Measurements from ENCODE around the gene DCTD.

DCTD gene

DNA sequence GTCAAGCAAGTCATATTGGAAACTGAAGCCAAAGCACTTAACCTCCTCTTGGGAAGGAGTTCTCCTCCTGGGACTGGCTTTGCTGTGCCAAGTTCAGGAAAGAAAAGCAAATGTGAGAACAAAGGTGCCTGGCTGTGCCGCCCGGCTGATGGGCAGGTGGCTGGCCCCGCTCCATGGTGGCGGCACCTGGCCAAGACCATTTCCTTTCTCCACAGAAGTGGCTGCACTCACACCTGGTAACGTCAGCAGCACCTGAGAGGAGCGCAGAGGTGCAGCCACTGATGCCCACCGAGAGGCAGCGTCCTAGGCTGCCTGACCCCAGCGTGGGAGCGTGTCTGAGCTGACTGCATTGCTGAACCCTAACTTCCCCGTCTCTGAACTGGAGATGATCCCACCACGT is 54.3 kb downstream of the DCTD start:
- H3F3A ChIP-seq (ENCODE audit: low read depth): no peaks in the 10 kb centered on the region
- TF ChIP-seq, protein P1, sequence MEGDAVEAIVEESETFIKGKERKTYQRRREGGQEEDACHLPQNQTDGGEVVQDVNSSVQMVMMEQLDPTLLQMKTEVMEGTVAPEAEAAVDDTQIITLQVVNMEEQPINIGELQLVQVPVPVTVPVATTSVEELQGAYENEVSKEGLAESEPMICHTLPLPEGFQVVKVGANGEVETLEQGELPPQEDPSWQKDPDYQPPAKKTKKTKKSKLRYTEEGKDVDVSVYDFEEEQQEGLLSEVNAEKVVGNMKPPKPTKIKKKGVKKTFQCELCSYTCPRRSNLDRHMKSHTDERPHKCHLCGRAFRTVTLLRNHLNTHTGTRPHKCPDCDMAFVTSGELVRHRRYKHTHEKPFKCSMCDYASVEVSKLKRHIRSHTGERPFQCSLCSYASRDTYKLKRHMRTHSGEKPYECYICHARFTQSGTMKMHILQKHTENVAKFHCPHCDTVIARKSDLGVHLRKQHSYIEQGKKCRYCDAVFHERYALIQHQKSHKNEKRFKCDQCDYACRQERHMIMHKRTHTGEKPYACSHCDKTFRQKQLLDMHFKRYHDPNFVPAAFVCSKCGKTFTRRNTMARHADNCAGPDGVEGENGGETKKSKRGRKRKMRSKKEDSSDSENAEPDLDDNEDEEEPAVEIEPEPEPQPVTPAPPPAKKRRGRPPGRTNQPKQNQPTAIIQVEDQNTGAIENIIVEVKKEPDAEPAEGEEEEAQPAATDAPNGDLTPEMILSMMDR (conservative IDR thresholded peaks at IDR 0.05; ENCODE audit: low read length): no peak
- no peak for TF ChIP-seq EZH2phosphoT487 (IDR thresholded peaks at IDR 0.05; ENCODE audit: borderline replicate concordance)
- no peak overlapping the region for H3K9ac ChIP-seq (ENCODE audit: low read depth, low read length, poor library complexity, severe bottlenecking)
- H3K9me3 ChIP-seq (ENCODE audit: insufficient read depth, low read depth, low read length): no peaks in the 10 kb centered on the region
- no peaks in the 10 kb centered on the region for H3K27me3 ChIP-seq (ENCODE audit: insufficient read depth, low read length, poor library complexity, severe bottlenecking)
- no peaks in the 10 kb centered on the region for H3K4me1 ChIP-seq (ENCODE audit: insufficient read depth, low read length, poor library complexity, severe bottlenecking)
- no peaks in the 10 kb centered on the region for H3K36me3 ChIP-seq (ENCODE audit: insufficient read depth, low read length)
- H3K4me3 ChIP-seq (ENCODE audit: low read length, poor library complexity, severe bottlenecking): no peak overlapping the region
- H3K4me2 ChIP-seq (ENCODE audit: low read depth, low read length, poor library complexity, severe bottlenecking): no peak overlapping the region
- no peak overlapping the region for H2AFZ ChIP-seq (ENCODE audit: low read length)
- H3K79me2 ChIP-seq (ENCODE audit: insufficient read depth, low read length): no peaks in the 10 kb centered on the region
- no peaks in the 10 kb centered on the region for H4K20me1 ChIP-seq (ENCODE audit: insufficient read depth, low read length, poor library complexity, severe bottlenecking)
- H3K9me2 ChIP-seq (replicated peaks; ENCODE audit: low read depth, low read length): no peaks in the 10 kb centered on the region

DNA sequence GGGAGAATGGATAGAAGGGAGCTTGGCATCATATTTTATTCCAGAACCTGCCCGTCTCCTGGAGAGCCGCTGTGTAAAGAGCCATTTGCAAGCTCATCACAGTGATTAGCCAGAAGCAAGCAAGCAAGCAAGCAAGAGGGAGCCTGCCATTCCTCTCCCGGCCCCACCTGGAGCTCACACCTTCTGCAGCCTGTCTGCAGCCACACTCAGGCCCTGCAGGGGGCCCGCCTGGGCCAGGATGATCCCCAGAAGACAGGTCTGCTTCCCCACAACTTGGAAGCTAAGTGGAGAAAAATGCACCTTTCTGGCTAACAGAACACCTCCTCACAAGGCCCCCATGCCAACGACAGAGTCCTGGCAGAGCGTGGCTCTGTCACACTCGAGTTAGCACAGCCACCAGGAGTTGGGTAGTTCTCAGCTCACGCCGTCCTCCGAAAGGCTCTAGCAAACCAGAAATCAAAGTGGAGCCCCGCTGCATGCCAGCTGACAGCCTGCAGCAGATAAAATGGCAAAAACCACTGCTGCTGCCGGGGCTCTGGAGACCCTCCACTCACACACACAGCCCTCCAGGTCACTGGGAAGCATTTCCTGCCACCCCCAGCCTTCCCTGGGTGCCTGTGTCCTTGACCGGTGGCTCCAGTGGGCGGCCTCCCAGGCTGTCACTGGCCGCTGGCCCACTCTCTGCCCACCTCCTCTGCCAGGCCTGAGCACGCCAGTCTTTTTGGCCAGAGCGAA is 54.9 kb downstream of the DCTD start:
- no peaks in the 10 kb centered on the region for H4K20me1 ChIP-seq (ENCODE audit: insufficient read depth, low read length, poor library complexity, severe bottlenecking)
- no peaks in the 10 kb centered on the region for H3F3A ChIP-seq (ENCODE audit: low read depth)
- no peaks in the 10 kb centered on the region for H3K79me2 ChIP-seq (ENCODE audit: insufficient read depth, low read length)
- no peak overlapping the region for H3K4me2 ChIP-seq (ENCODE audit: low read depth, low read length, poor library complexity, severe bottlenecking)
- no peak overlapping the region for H2AFZ ChIP-seq (ENCODE audit: low read length)
- no peak overlapping the region for H3K4me3 ChIP-seq (ENCODE audit: low read length, poor library complexity, severe bottlenecking)
- no peaks in the 10 kb centered on the region for H3K4me1 ChIP-seq (ENCODE audit: insufficient read depth, low read length, poor library complexity, severe bottlenecking)
- no peaks in the 10 kb centered on the region for H3K27me3 ChIP-seq (ENCODE audit: insufficient read depth, low read length, poor library complexity, severe bottlenecking)
- no peak overlapping the region for H3K9ac ChIP-seq (ENCODE audit: low read depth, low read length, poor library complexity, severe bottlenecking)
- H3K36me3 ChIP-seq (ENCODE audit: insufficient read depth, low read length): no peaks in the 10 kb centered on the region
- H3K9me3 ChIP-seq (ENCODE audit: insufficient read depth, low read depth, low read length): no peaks in the 10 kb centered on the region
- no peak for TF ChIP-seq EZH2phosphoT487 (IDR thresholded peaks at IDR 0.05; ENCODE audit: borderline replicate concordance)
- TF ChIP-seq, protein P1 (conservative IDR thresholded peaks at IDR 0.05; ENCODE audit: low read length): no peak
- no peaks in the 10 kb centered on the region for H3K9me2 ChIP-seq (replicated peaks; ENCODE audit: low read depth, low read length)

DNA sequence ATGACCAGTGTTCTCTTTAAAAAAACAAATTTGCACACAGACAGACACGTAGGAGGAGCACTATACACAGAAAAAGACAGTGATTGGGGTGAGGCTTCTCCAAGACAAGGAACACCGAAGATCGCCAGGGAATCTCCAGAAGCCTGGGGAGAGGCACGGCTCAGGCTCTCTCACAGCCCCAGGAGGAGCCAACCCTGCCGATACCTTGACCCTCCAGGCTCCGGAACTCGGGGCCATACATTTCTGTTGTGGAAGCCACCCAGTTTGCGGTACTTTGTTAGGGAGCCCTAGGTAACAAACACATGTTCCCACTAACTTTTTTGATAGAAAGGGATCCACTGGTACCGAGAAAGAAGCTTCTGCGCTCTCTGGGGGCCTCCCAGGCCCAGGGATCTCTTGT is 55.8 kb downstream of the DCTD start:
- Histone ChIP-seq H3K4me1 (ENCODE audit: insufficient read depth, low read length, poor library complexity, severe bottlenecking) (no peaks in the 10 kb centered on the region), H3K9me3 (ENCODE audit: insufficient read depth, low read depth, low read length) (no peaks in the 10 kb centered on the region), H3K9me2 (replicated peaks; ENCODE audit: low read depth, low read length) (no peaks in the 10 kb centered on the region), H2AFZ (ENCODE audit: low read length) (no peak overlapping the region), H3K4me2 (ENCODE audit: low read depth, low read length, poor library complexity, severe bottlenecking) (no peak overlapping the region), H3F3A (ENCODE audit: low read depth) (no peaks in the 10 kb centered on the region), H3K27me3 (ENCODE audit: insufficient read depth, low read length, poor library complexity, severe bottlenecking) (no peaks in the 10 kb centered on the region), H4K20me1 (ENCODE audit: insufficient read depth, low read length, poor library complexity, severe bottlenecking) (no peaks in the 10 kb centered on the region), H3K4me3 (ENCODE audit: low read length, poor library complexity, severe bottlenecking) (no peak overlapping the region), H3K36me3 (ENCODE audit: insufficient read depth, low read length) (no peaks in the 10 kb centered on the region), H3K9ac (ENCODE audit: low read depth, low read length, poor library complexity, severe bottlenecking) (no peak overlapping the region), H3K79me2 (ENCODE audit: insufficient read depth, low read length) (no peaks in the 10 kb centered on the region)
- TF ChIP-seq, protein P1 (conservative IDR thresholded peaks at IDR 0.05; ENCODE audit: low read length): no peak
- TF ChIP-seq EZH2phosphoT487 (IDR thresholded peaks at IDR 0.05; ENCODE audit: borderline replicate concordance): no peak

All from Loucy (cell line).